Skeletal muscle cell (primary cell): ENCODE results near the gene SCARB1.

Experiments used
- DNase-seq: peaks from one replicate; pipeline ENCODE4 v3.0.0-alpha.2; 2010; ENCODE audit warnings: low read depth
- H3K4me3 ChIP-seq: 2 replicates; pipeline ENCODE4 v1.5.1; 2011; ENCODE audit warnings: low read depth, mild to moderate bottlenecking, control low read depth, low read length, moderate library complexity

SCARB1 gene

GRCh38 chr12:124766727-124767065 lies 97.0 kb downstream of the SCARB1 start:
- H3K4me3 ChIP-seq, result no peak overlapping the region
- DNase-seq, result no peak

- H3K4me3 ChIP-seq, result no peak overlapping the region
- no peak for DNase-seq
These were observed 97.8 kb downstream of the SCARB1 start for GRCh38 chr12:124765581-124766489.

GRCh38 chr12:124764870-124765580 lies 98.6 kb downstream of the SCARB1 start:
- peak; percentile 98 for DNase-seq
- no peak overlapping the region for H3K4me3 ChIP-seq

- no peak for DNase-seq
- no peak overlapping the region for H3K4me3 ChIP-seq
These were observed 99.2 kb downstream of the SCARB1 start for GRCh38 chr12:124764451-124764850.

- no peak for DNase-seq
- no peak overlapping the region for H3K4me3 ChIP-seq
These were observed 100.1 kb downstream of the SCARB1 start for GRCh38 chr12:124763594-124763979.

GRCh38 chr12:124762791-124763593 lies 100.7 kb downstream of the SCARB1 start:
- DNase-seq, result no peak

GRCh38 chr12:124762384-124762783 lies 101.3 kb downstream of the SCARB1 start:
- H3K4me3 ChIP-seq, result no peak overlapping the region
- no peak for DNase-seq

More at GRCh38 chr12:124762791-124763593, 100.7 kb downstream of the SCARB1 start:
- H3K4me3 ChIP-seq, result no peak overlapping the region

- H3K4me3 ChIP-seq, result no peak overlapping the region
- no peak for DNase-seq
These were observed 101.8 kb downstream of the SCARB1 start for GRCh38 chr12:124761871-124762270.

GRCh38 chr12:124761056-124761455 lies 102.6 kb downstream of the SCARB1 start:
- no peak overlapping the region for H3K4me3 ChIP-seq
- no peak for DNase-seq

GRCh38 chr12:124760560-124760959 lies 103.1 kb downstream of the SCARB1 start:
- no peak overlapping the region for H3K4me3 ChIP-seq
- no peak for DNase-seq

GRCh38 chr12:124759841-124760503 lies 103.7 kb downstream of the SCARB1 start:
- no peak for DNase-seq

GRCh38 chr12:124758266-124759220 lies 105.1 kb downstream of the SCARB1 start:
- no peak overlapping the region for H3K4me3 ChIP-seq

More at GRCh38 chr12:124759841-124760503, 103.7 kb downstream of the SCARB1 start:
- no peak overlapping the region for H3K4me3 ChIP-seq

GRCh38 chr12:124757329-124757728 lies 106.3 kb downstream of the SCARB1 start:
- no peak overlapping the region for H3K4me3 ChIP-seq
- DNase-seq, result no peak

More at GRCh38 chr12:124758266-124759220, 105.1 kb downstream of the SCARB1 start:
- no peak for DNase-seq

- no peak overlapping the region for H3K4me3 ChIP-seq
- DNase-seq, result no peak
These were observed 106.9 kb downstream of the SCARB1 start for GRCh38 chr12:124756760-124757159.

GRCh38 chr12:124756166-124756565 lies 107.5 kb downstream of the SCARB1 start:
- no peak for DNase-seq
- no peak overlapping the region for H3K4me3 ChIP-seq

- no peak overlapping the region for H3K4me3 ChIP-seq
- no peak for DNase-seq
These were observed 107.9 kb downstream of the SCARB1 start for GRCh38 chr12:124755801-124756148.

GRCh38 chr12:124754949-124755800 lies 108.5 kb downstream of the SCARB1 start:
- DNase-seq, result peak; percentile 86
- H3K4me3 ChIP-seq, result no peak overlapping the region
